Subcutaneous abdominal adipose tissue (tissue), 5 donors: ENCODE results near the gene CCDC9.

Source experiments
- H3K27ac ChIP-seq: one replicate; pipeline ENCODE4 v1.7.0; 2013; ENCODE audit warnings: low read depth, mild to moderate bottlenecking, inconsistent platforms, low read length, moderate library complexity
- H3K27me3 ChIP-seq, 5 donors: one replicate each; pipeline ENCODE4 v1.7.0; 2013; ENCODE audit warnings: low read length in 5 of 5, inconsistent platforms in 1 of 5; ENCODE audit not compliant: control insufficient read depth in 5 of 5, insufficient read depth in 4 of 5
- H3K36me3 ChIP-seq, 5 donors: one replicate each; pipeline ENCODE4 v1.7.0; 2013; ENCODE audit warnings: low read length in 5 of 5; ENCODE audit not compliant: control insufficient read depth in 5 of 5, insufficient read depth in 5 of 5
- H3K4me1 ChIP-seq, 5 donors: one replicate each; pipeline ENCODE4 v1.7.0; 2013; ENCODE audit warnings: low read length in 5 of 5, mild to moderate bottlenecking in 3 of 5, moderate library complexity in 1 of 5; ENCODE audit not compliant: control insufficient read depth in 5 of 5, insufficient read depth in 5 of 5
- H3K4me3 ChIP-seq, 5 donors: one replicate each; pipeline ENCODE4 v1.7.0; 2013; ENCODE audit warnings: low read length in 5 of 5, low read depth in 1 of 5
- H3K9ac ChIP-seq, 5 donors: one replicate each; pipeline ENCODE4 v1.7.0; 2013; ENCODE audit warnings: low read length in 5 of 5, mild to moderate bottlenecking in 4 of 5, moderate library complexity in 3 of 5
- H3K9me3 ChIP-seq, 5 donors: one replicate each; pipeline ENCODE4 v1.7.0; 2013; ENCODE audit warnings: low read length in 5 of 5; ENCODE audit not compliant: control insufficient read depth in 5 of 5
- donor health status: healthy.
- donor health status: healthy.
- donor health status: healthy.
- donor health status: healthy.
- donor health status: healthy.

Gene CCDC9

GRCh38 chr19:47232422-47233211, 23.7 kb upstream of the CCDC9 start:
- Histone ChIP-seq H3K4me3 (peak overlapping the region in 3 of 5 donors; percentile 1 to 48 (median 37)), H3K27ac (peak overlapping the region; percentile 1), H3K9me3 (no peaks in the 10 kb centered on the region), H3K36me3 (no peaks in the 10 kb centered on the region), H3K4me1 (peaks cover 6 to 43% (median 37%) of the 10 kb centered on the region in 5 donors), H3K9ac (peak overlapping the region in 3 of 5 donors; percentile 20 to 26 (median 25)), H3K27me3 (no peaks in the 10 kb centered on the region)

GRCh38 chr19:47236072-47236675, 20.2 kb upstream of the CCDC9 start:
- Histone ChIP-seq H3K9ac (no peak overlapping the region), H3K4me3 (no peak overlapping the region), H3K4me1 (peaks cover 4 to 36% (median 19%) of the 10 kb centered on the region in 5 donors), H3K27ac (no peak overlapping the region), H3K27me3 (peaks cover 8 to 13% (median 12%) of the 10 kb centered on the region in 5 donors), H3K36me3 (no peaks in the 10 kb centered on the region), H3K9me3 (no peaks in the 10 kb centered on the region)

- Histone ChIP-seq H3K4me3 (no peak overlapping the region), H3K27me3 (peaks cover 11 to 24% (median 19%) of the 10 kb centered on the region in 5 donors), H3K9me3 (no peaks in the 10 kb centered on the region), H3K4me1 (peaks cover 3 to 36% (median 16%) of the 10 kb centered on the region in 5 donors), H3K36me3 (no peaks in the 10 kb centered on the region), H3K27ac (no peak overlapping the region), H3K9ac (no peak overlapping the region)
These were observed 17.2 kb upstream of the CCDC9 start for GRCh38 chr19:47239152-47239551.

- H3K9ac ChIP-seq = no peak overlapping the region
- no peak overlapping the region for H3K27ac ChIP-seq
- H3K9me3 ChIP-seq = no peaks in the 10 kb centered on the region
- H3K4me1 ChIP-seq = peaks cover 3 to 36% (median 18%) of the 10 kb centered on the region in 5 donors
- peaks cover 11 to 24% (median 19%) of the 10 kb centered on the region in 5 donors for H3K27me3 ChIP-seq
- peak overlapping the region in 2 of 5 donors; percentile 26 to 40 for H3K4me3 ChIP-seq
- H3K36me3 ChIP-seq = no peaks in the 10 kb centered on the region
These were observed 16.6 kb upstream of the CCDC9 start for GRCh38 chr19:47239610-47240296.

GRCh38 chr19:47240556-47240955, 15.8 kb upstream of the CCDC9 start:
- H3K9me3 ChIP-seq = no peaks in the 10 kb centered on the region
- no peak overlapping the region for H3K9ac ChIP-seq
- no peaks in the 10 kb centered on the region for H3K36me3 ChIP-seq
- no peak overlapping the region for H3K27ac ChIP-seq
- H3K4me3 ChIP-seq = no peak overlapping the region
- peaks cover 3 to 36% (median 18%) of the 10 kb centered on the region in 5 donors for H3K4me1 ChIP-seq
- peaks cover 11 to 24% (median 19%) of the 10 kb centered on the region in 5 donors for H3K27me3 ChIP-seq

- Histone ChIP-seq H3K4me1 (peaks cover 3 to 36% (median 18%) of the 10 kb centered on the region in 5 donors), H3K4me3 (no peak overlapping the region), H3K9ac (no peak overlapping the region), H3K9me3 (no peaks in the 10 kb centered on the region), H3K36me3 (no peaks in the 10 kb centered on the region), H3K27ac (no peak overlapping the region), H3K27me3 (peaks cover 11 to 24% (median 19%) of the 10 kb centered on the region in 5 donors)
These were observed 15.1 kb upstream of the CCDC9 start for GRCh38 chr19:47240996-47241918.

- Histone ChIP-seq H3K4me1 (peaks cover 3 to 36% (median 18%) of the 10 kb centered on the region in 5 donors), H3K9me3 (no peaks in the 10 kb centered on the region), H3K9ac (no peak overlapping the region), H3K27ac (no peak overlapping the region), H3K36me3 (no peaks in the 10 kb centered on the region), H3K4me3 (no peak overlapping the region), H3K27me3 (peaks cover 11 to 24% (median 19%) of the 10 kb centered on the region in 5 donors)
These were observed 14.3 kb upstream of the CCDC9 start for GRCh38 chr19:47241919-47242577.

- H3K9ac ChIP-seq = peak overlapping the region in 1 of 5 donors; percentile 39
- no peak overlapping the region for H3K27ac ChIP-seq
- H3K4me3 ChIP-seq = peak overlapping the region in 3 of 5 donors; percentile 31 to 52 (median 51)
- H3K36me3 ChIP-seq = no peaks in the 10 kb centered on the region
- H3K9me3 ChIP-seq = no peaks in the 10 kb centered on the region
- peaks cover 11 to 24% (median 19%) of the 10 kb centered on the region in 5 donors for H3K27me3 ChIP-seq
- peaks cover 3 to 36% (median 18%) of the 10 kb centered on the region in 5 donors for H3K4me1 ChIP-seq
These were observed 13.0 kb upstream of the CCDC9 start for GRCh38 chr19:47243364-47243775.
